ENCODE measurements around the gene PKNOX2.

Gene PKNOX2

GRCh38 chr11:125413226-125413625 is 248.7 kb downstream of the PKNOX2 start:
- no peak for DNase-seq (ENCODE audit: low read depth)

GRCh38 chr11:125414121-125414520 is 249.6 kb downstream of the PKNOX2 start:
- no peak for DNase-seq (ENCODE audit: low read depth)

GRCh38 chr11:125416981-125417935 is 252.7 kb downstream of the PKNOX2 start:
- DNase-seq (ENCODE audit: low read depth) = no peak

GRCh38 chr11:125418396-125418795 is 253.8 kb downstream of the PKNOX2 start:
- DNase-seq (ENCODE audit: low read depth) = no peak

GRCh38 chr11:125422681-125423080 is 258.1 kb downstream of the PKNOX2 start:
- no peak for DNase-seq (ENCODE audit: low read depth)

GRCh38 chr11:125423247-125423849 is 258.8 kb downstream of the PKNOX2 start:
- no peak for DNase-seq (ENCODE audit: low read depth)

- no peak for DNase-seq (ENCODE audit: low read depth)
These were observed 261.1 kb downstream of the PKNOX2 start for GRCh38 chr11:125425601-125426000.

GRCh38 chr11:125426818-125427528 is 262.4 kb downstream of the PKNOX2 start:
- DNase-seq (ENCODE audit: low read depth) = no peak

GRCh38 chr11:125428486-125429173 is 264.1 kb downstream of the PKNOX2 start:
- DNase-seq (ENCODE audit: low read depth) = no peak

GRCh38 chr11:125429174-125429707 is 264.7 kb downstream of the PKNOX2 start:
- DNase-seq (ENCODE audit: low read depth) = peak; percentile 4

GRCh38 chr11:125429807-125430678 is 265.5 kb downstream of the PKNOX2 start:
- no peak for DNase-seq (ENCODE audit: low read depth)

- DNase-seq (ENCODE audit: low read depth) = no peak
These were observed 266.5 kb downstream of the PKNOX2 start for GRCh38 chr11:125431009-125431408.

GRCh38 chr11:125431481-125431880 is 266.9 kb downstream of the PKNOX2 start:
- DNase-seq (ENCODE audit: low read depth) = no peak

- DNase-seq (ENCODE audit: low read depth) = no peak
These were observed 269.0 kb downstream of the PKNOX2 start for GRCh38 chr11:125433454-125434121.

- no peak for DNase-seq (ENCODE audit: low read depth)
These were observed 271.1 kb downstream of the PKNOX2 start for GRCh38 chr11:125435461-125436238.

GRCh38 chr11:125441648-125442410 is 277.3 kb downstream of the PKNOX2 start:
- DNase-seq (ENCODE audit: low read depth) = no peak

- DNase-seq (ENCODE audit: low read depth) = no peak
These were observed 278.4 kb downstream of the PKNOX2 start for GRCh38 chr11:125442946-125443345.

GRCh38 chr11:125443767-125444311 is 279.3 kb downstream of the PKNOX2 start:
- DNase-seq (ENCODE audit: low read depth) = no peak
